Medulla oblongata (tissue), 1 donor: ENCODE results near the gene OCA2.

Source experiments
- DNase-seq: peaks from one replicate; pipeline ENCODE4 v3.0.0-alpha.2; 2015; ENCODE audit errors: extremely low spot score

Gene OCA2

DNA sequence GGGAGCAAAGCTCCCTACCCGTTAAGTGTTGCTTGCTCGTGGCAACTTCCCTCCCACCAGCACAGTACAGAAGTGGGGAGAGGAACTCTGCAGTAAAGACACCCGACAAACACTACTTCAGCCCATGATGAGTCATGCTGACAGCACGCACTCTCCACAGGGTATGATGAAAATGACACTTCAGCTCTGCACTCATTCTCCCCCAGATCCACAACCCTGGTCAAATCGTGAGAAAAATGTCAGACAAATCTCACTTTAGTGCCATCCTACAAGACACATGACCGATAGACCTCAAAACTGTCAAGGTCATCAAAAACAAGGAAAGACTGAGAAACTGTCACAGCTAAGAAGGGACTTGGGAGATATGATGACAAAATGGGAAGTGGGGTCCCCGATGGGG, 278.9 kb downstream of the OCA2 start:
- no peak for DNase-seq

DNA sequence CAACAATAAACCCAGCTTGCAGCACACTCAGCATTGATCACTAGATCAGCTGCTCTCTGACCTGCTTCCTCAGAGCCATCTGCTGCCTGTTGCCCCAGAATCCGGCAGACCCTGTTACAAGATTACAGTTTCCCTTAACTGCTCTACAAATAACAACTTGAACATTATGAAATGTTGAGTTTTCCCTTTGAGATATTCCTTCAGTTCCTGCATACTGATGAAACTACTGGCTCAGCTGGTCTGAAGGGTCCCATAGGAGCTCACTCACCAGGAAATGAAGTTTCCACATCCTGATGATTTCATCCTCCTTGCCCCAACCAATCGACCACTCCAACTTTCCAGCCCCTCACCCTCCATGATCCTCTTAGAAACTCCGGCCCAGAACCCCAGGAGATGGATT, 281.9 kb downstream of the OCA2 start:
- DNase-seq: no peak

DNA sequence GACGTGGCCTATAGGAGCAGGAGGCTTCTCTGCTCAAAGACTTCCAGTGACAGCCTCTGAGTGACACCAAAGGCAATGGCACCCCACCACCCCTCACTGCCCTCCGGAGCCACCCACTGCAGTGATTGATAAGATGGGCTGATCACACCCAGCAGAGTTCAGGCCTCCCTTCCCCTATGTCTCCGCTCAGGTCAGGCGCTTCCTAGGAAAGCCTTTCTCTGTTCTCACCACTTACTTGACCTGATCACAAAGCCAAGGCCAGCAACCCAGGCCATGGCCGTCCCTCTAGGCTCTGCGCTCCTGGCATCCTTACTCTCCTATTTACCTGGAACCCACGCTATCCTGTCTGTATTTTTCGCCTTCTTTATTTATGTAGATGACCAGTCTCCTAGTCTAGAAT, 282.3 kb downstream of the OCA2 start:
- no peak for DNase-seq

DNA sequence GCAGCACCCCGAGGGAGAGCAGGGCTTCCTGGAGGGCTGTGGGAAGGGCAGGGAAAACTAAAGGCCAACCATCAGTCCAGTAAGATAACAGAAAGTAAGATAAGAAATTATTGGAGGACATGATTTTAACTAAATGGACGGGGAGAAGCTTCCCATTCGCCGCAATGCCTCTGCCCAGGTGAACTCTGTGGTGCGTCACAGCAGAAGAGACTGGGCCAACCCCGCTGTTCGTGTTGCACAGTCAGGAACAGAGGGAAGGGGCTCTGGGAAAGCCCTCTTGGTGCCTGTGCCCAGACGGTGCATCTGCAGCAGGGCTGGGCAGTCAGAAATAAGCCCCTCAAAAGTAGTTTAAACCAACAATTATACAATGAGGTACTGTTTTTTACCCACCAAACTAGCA, 284.1 kb downstream of the OCA2 start:
- no peak for DNase-seq

DNA sequence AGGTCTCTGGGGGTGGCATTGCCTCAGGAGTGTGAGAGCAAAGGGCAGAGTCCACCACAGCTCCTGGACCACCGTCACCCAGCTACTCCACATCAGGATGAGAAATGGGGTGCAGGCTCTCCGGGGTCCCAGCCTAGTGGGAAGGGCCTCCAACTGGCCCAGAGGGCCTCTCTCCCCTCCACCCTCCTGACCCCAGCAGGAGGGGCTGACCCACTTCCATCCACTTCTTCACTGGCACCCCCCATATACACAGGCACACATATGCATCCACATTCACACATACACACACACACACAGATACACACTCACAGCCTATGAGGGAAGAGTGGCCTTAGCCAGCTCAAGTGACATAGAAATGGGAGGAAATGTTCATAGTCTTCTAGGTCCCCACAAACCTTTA, 286.0 kb downstream of the OCA2 start:
- no peak for DNase-seq

DNA sequence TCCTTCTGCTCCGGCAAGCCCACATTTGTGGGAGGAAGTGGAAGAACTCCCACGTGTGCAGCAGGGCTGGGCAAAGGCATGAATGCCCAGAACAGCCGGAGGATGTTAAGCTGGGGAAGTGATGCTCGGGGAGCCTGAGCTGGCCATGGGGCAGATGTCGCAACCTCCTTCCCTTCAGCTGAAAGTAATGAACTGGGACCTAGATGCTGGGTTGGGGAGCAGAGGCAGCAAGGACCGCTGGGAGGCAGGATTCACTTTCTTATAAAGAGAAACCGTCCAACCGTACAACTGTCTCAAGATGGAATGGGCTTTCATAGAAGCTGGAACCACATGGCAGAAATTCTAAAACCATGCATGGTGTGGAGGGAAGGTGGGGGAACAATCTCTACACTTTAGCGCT, 290.9 kb downstream of the OCA2 start:
- DNase-seq: no peak

DNA sequence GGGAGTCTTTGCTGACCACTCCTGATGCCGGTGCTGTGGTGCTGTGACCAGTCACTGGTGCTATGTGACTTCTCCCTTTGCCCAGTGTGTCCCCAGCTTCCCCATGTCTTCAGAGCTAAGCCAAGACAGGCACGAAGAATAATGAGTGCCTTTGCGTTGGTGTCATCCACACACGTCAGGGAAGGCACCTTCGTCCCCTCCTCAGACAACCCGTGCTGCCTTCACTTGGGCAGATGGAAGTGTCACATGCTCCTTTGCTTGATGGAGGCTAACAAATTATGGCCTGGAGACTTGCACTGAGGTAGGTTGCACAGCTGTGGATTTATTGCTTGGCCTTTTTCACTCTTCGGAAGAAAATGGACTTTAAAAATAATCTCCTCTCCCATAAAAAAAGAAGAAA, 291.8 kb downstream of the OCA2 start:
- no peak for DNase-seq

DNA sequence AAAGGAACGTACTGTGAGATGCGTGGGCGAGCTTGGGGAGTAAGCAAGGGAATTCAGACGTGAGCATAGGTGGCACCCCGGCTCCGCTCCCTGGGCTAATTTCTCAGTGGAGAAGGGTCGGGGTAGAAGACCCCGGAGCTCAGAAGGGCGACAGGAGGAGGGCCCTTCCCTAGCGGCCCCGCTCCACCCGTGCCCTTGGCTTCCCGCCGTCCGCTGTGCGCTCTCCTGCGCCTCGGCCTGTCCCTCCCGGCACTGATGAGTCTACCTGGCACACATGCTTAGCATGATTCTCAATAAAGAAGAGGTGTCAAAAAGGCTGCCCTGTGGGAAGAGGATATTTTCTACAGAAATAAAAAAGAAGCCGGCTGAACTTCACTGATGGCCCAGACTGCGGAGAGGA, 292.7 kb downstream of the OCA2 start:
- DNase-seq: no peak

DNA sequence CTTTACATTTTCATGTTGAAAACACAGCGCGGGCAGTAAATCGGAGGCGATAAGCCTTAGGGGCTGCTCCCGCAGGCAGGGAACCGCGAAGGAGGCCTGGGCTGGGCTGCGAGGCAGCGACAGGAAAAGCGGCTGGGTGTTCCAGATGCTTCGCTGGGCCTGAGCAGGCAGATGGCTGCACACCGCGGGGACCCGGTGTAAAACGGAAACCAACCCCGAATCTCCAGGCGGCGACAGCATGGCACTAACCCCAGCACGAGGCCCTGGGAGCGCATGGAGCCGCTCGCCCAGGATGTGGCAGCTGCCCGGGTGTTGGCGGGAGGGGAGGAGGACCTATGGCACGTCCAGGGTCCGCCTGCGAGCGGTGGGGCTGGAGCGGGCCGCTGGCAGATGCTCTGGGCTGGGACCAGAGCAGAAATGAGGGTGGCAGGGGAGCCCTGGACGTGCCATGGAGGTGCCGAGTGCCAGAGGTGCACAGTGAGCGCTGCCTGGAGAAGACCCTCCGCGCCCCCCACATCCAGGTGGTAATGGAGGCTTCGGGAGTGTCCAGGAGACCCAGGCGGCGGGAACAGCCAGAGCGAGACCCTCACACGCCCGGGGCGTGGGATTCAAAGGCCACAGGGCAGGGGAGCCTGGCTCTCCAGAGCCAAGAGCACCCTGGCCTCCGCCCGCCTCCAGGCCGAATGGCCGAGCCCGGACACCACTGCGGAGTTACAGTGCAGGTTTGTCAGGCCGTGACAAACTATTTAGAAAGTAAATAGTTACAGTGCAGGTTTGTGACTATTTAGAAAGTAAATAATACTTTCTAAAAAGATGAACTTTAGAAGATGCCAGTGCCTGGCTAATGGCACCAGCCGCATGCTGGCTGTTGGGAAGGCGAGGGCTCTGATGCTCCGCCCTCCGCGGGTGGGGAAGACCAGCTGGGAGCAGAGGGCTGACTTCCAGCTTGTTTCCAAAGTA, 293.6 kb downstream of the OCA2 start:
- DNase-seq: no peak

DNA sequence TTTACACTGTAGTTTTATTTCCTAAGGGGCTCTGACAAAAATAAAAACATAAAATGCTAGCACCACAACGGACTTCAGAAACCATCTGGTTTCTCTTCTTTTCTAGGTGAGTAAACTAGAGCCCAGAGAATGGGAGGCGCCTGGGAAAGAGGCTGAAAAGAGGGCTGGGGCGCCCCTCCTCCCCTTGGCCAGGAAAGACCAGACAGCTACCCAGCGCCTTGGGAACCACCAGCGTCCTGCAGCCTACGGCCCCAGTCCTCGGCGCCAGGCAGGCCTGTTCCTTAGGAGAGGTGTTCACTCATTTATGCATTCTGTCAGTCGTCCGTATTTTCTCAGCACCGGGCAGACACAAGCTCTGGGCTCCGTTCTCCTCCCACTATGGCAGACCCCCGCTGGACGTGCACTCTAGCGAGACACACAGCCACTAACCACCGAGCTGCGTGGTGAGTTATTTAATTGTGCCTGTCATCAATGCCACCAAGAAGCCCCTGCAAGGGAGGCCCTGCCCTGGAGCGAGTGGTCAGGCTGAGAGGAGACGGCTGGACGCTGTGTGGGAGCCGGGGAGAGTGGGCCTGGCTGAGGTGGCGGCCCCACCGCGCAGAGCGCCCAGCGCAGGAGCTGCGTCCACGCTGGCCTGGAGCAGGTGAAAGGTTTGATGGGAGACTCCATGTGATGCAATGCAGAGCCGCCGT, 294.4 kb downstream of the OCA2 start:
- DNase-seq: no peak

DNA sequence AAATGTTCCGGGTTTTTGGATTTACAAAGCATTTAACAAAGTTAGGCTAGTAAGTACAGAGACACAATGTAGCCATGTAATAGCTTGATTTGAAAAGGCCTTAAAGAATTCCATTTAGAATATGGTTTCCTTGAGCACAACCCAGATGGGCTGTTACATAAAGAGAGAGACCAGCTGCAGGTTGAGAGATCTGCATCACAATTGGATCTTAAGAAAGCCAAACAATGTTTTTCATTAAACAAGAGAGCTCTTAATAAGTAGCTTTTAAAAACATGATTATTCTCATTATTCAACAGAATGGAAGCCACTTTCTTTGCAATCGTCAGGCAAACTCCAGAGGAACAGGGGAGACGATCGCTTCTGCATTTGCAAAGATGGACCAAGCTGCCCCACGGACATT, 300.3 kb downstream of the OCA2 start:
- DNase-seq: no peak

DNA sequence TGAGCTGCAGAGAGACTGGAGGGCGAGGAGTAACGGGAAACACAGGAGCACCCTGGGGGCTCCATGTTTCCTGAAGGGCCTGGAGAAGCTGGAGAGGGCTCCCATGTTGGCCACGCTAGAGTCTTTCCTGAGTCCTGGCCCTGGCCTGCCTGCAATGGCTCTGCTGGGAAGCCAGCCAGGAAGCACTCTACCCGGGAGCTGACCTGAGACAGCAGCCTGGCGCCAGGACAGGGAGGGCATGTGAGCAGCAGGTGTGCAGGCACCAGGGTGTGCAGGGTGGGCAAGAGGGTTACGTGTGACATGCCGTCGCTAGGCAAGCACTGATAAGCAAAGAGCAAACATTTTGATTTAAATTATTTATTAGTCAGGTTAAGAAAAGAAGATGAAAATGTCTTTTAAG, 301.4 kb downstream of the OCA2 start:
- DNase-seq: no peak

DNA sequence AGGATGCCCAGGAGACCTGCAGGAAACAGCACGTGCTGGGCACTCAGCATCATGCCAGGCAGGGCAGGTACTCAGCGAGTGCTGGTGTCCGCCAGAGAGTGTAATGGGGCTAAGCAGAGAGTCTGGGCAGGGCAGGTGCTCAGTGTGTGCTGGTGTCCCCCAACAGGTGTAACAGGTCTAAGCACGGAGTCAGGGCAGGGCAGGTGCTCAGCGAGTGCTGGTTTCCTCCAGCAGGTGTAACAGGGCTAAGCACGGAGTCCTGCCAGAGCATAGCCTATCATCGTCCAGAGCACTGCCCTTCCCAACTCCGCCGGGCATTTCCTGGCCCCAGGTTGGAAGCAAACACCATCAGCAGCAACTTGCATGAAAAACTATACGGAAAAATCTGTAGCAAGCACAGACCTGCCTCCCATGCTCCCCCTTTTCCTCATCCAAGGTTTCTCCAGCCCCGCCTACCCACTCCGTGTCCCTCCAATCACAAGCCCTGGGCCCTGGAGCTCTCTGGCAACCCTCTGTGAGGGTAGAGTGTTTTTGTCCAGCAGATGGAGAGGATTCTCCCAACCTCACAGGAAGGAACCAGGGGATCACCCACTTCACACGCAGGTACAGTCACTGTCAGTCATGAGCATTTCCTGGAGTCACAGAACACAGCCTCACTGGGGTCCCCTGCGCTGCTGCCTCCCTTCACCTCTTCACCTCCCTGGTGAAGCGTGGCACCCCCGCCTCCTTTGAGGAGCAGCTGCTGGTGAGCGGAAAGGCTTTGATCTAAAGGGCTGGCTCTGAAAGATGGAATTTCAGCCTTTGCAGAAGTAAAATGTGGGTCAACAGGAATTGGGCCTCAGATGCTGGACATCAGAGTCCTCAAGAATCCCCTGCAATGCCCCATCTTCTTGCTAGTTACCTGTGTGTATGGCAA, 302.5 kb downstream of the OCA2 start:
- DNase-seq: no peak

DNA sequence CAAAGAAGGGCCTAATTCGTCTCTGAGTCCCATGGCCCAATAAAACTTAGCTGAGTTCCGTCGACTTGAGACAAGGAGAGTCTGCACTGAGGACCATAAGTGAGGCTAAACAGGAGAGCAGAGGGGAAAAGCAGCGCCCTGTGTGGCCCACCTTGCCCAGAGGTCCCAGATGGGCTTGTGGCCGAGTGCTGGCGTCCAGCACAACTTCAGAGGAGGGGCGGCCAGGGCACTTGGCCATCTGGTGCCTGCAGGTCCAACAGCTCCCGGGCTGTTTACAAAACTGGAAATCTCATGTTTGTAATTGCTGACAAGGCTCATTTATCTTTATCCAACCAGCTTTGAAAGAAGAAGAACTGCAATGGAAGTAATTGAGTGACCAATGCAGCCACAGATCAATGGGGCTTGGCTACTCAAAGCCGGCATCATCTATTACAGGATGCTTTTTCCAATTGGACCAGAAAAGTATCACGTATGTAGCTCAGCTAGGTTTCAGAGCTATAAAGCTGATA, 306.3 kb downstream of the OCA2 start:
- no peak for DNase-seq

DNA sequence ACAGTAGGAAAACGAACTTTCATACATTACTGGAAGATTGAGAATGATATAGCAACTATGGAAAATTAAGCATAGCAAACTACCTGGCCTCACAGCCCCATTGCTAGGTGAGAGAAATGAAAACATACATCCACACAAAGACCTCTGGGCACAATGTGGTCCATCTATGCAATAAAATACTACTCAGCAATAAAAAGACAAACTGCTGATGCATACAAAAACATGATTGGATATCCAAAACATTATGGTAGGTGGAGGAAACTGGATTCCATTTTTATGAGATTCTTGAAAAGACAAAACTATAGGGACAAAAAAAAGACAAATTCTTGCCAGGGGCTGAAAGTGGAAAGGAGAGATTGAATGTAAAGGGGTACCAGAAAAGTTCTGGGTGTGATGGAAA, 308.8 kb downstream of the OCA2 start:
- no peak for DNase-seq

DNA sequence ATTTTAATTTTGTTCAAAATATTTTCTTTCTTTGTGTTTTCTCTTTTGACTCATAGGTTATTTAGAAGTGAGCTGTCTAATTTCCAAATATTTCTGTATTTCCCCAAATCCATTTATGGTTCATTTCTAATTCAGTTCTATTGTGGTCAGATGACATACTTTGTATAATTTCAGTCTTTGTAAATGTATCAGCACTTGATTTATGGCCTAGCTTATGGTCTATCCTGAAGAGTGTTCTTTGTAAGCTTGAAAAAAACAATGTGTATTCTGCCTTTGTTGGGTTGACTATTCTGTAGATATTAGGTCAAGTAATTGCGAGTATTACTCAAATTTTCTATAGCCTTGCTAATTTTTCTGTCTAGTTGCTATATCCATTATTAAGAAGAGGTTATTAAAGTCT, 311.2 kb downstream of the OCA2 start:
- DNase-seq: no peak

DNA sequence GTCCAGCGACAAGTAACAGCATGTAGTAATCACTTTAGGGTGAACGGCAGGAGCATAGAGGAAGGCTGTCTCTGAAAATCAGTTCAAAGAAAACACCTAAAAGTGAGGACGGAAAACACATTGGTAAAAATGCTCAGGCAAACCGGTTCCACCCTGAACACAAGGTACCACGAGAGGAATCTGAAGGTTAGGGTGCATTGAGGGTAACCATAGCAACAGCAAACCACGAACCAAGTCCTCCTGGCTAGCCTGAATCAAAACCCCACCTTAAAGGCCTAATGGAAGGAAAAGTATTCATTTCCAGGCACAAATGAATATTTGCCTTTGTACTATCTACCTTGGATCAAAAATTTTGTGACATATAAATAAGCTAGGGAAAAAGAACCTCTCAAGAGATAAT, 315.0 kb downstream of the OCA2 start:
- DNase-seq: no peak

DNA sequence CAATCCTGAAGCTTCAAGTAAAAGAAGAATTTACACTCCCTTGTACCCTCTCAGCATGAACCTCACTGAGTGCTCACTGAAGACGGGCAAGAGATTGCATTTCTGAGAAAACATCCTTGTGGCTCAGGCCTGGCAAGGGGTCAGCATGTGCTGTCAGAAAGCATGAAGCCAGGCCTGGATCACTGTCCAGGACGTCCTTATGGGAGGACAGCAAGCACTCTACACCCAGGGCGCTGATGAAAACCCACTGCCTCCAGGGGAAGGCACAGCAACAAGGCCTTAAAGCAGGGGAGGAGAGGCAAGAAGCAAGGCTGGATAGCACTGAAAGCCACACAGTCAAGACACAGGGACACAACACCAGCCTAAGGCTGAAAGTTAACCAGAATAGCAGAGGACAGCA, 315.4 kb downstream of the OCA2 start:
- no peak for DNase-seq

DNA sequence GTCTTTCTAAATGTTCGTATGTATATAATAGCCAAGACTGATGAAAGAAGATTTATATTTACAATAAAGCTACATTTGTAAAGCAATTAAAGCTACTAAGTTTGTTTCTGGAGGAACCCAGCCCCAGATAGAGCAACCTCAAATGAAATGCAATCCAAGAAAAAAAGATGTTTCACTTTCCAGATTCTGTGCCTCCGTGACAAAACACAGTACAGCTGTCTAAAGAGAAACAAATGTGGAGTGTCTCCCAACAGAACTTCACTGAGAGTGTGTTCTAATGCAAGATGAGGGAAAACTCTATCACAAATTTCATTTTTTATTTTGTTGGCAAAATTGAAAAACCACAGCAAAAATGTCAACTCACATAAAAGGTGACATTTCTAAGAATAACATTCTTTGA, 317.0 kb downstream of the OCA2 start:
- no peak for DNase-seq

DNA sequence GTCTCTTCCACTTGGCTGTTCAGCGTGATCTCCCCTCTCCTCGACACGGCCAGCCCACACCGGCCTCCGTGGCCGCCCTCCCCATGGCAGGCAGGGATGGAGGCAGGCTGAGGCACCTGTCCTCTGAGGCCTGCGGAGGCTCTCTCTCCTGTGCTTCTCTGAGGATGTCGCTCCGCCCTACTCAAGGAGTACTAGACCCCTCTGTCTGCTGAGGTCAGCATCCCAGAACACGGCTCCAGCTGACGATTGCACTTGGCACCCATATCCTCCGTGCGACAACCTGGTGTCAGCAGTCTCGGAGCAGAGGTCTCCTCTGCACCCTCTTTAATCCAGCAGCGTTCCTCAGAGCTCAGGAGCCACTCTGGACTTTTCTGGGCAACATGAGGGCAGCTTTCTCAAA, 322.6 kb downstream of the OCA2 start:
- no peak for DNase-seq

DNA sequence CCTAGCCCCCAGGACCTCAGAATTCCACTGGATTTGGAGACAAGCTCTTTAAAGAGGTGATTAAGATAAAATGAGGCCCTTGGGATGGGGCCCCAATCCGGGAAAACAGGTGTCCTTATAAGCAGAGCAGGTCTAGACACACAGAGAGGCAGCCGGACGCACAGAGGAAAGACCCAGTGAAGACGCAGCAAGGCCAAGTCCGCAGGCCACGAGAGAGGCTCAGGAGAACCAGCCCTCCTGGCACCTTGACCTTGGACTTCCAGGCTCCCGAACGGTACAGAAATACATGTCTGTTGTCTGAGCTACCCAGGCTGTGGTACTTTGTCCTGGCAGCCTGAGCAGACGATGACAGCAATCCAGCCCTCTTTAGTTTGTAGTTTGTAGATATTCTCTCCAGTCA, 324.5 kb downstream of the OCA2 start:
- DNase-seq: no peak

DNA sequence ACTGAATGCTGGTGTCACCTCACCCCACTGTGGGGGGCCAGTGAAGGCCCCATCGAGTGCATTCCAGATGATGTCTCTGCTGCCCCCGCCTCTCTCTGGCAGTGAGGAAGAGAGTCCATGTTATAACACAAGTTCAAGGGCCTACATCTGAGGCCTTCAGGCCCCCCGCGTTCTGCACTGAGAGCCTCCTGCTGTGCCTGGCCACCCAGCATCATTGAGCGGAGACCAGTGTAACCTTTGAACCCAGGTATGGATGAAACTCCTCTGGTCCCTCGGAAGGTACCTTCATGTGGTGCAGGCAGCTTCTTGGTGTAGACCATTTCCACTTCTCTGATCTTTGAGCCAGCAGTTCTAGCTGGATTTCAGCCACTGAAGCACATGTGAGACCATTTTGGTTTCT, 324.9 kb downstream of the OCA2 start:
- no peak for DNase-seq
